Natural killer cell (primary cell): Measurements from ENCODE around the gene EEFSEC. TPM values are rescaled to one million over a fixed set of nuclear protein-coding genes. Genes with fewer than 3 reads are reported as not detected.

Source experiments
- ATAC-seq, 3 donors: fragments of 150-1000 bp in 2 of 3; fragments of 200-7000 bp in 1 of 3; cut with Tn5 transposase; 1 replicate in 1 of 3; 2 replicates in 2 of 3; pipeline ENCODE4 v1.10.0; 2021; ENCODE audit warnings: mild to moderate bottlenecking in 2 of 3, moderate library complexity in 2 of 3
- DNase-seq, 2 donors: peaks; one replicate each; pipeline versions ENCODE4 v3.0.0 to v3.0.0-alpha.2; 2013 to 2021; ENCODE audit warnings: mixed read lengths in 1 of 2
- H3K27ac ChIP-seq: one replicate; pipeline ENCODE4 v1.5.1; 2013; ENCODE audit warnings: mild to moderate bottlenecking, low read length
- H3K27me3 ChIP-seq: one replicate; pipeline ENCODE4 v1.6.1; 2013; ENCODE audit warnings: low read length; ENCODE audit not compliant: control insufficient read depth, insufficient read depth
- H3K36me3 ChIP-seq: one replicate; pipeline ENCODE4 v1.6.1; 2013; ENCODE audit warnings: low read length; ENCODE audit not compliant: control insufficient read depth, insufficient read depth
- H3K4me1 ChIP-seq: one replicate; pipeline ENCODE4 v1.6.1; 2013; ENCODE audit warnings: low read length; ENCODE audit not compliant: control insufficient read depth, insufficient read depth
- H3K4me3 ChIP-seq: one replicate; pipeline ENCODE4 v1.5.1; 2013; ENCODE audit warnings: low read length
- H3K9me3 ChIP-seq: one replicate; pipeline ENCODE4 v1.6.1; 2013; ENCODE audit warnings: low read length; ENCODE audit not compliant: control insufficient read depth, insufficient read depth
- H3K27ac Mint-ChIP-seq, 2 donors: one replicate each; pipeline ENCODE4 v1.8.0; 2022; ENCODE audit warnings: mild to moderate bottlenecking in 2 of 2, mixed read lengths in 2 of 2, moderate library complexity in 1 of 2
- H3K27me3 Mint-ChIP-seq, 2 donors: one replicate each; pipeline ENCODE4 v1.8.0; 2022; ENCODE audit warnings: low read depth in 2 of 2, mixed read lengths in 2 of 2
- H3K36me3 Mint-ChIP-seq: one replicate; pipeline ENCODE4 v1.8.0; 2022; ENCODE audit warnings: mixed read lengths
- H3K4me1 Mint-ChIP-seq, 2 donors: one replicate each; pipeline ENCODE4 v1.8.0; 2022; ENCODE audit warnings: mixed read lengths in 2 of 2
- H3K4me3 Mint-ChIP-seq: one replicate; pipeline ENCODE4 v1.8.0; 2022; ENCODE audit warnings: mild to moderate bottlenecking, moderate library complexity, mixed read lengths
- H3K9me3 Mint-ChIP-seq, 2 donors: one replicate each; pipeline ENCODE4 v1.8.0; 2022; ENCODE audit warnings: mixed read lengths in 2 of 2
- WGBS: methylation state at CpG from one replicate; pipeline ENCODE4 v1.1.7; 2013; ENCODE audit warnings: missing lambda C conversion rate; ENCODE audit not compliant: insufficient coverage; 5-methylcytosine and 5-hydroxymethylcytosine counted together
- intact Hi-C: fragments of 100-400 bp; cut with micrococcal nuclease; formaldehyde crosslinking; loops from one replicate; pipeline ENCODE4 v1.14.2; 2022
- total RNA-seq, 4 donors: library from RNA; stranded (reverse); fragments of 120-200 nt in 1 of 4; gene quantifications; one replicate each; pipeline versions ENCODE4 v1.2.3 to v1.2.4, GENCODE V29; 2013 to 2022
- TF ChIP-seq, protein P1 (sequence below): fragments of 200-600 bp; IDR thresholded peaks from one replicate; pipeline ENCODE4 v1.8.0; 2022; ENCODE audit warnings: antibody characterized with exemption

The EEFSEC gene
- total RNA-seq, 3 donors from 2014 or later (not counting 1 experiment from before 2014, with no cell fraction given) = 16.7 to 18.9 (median 17.6) TPM

DNA sequence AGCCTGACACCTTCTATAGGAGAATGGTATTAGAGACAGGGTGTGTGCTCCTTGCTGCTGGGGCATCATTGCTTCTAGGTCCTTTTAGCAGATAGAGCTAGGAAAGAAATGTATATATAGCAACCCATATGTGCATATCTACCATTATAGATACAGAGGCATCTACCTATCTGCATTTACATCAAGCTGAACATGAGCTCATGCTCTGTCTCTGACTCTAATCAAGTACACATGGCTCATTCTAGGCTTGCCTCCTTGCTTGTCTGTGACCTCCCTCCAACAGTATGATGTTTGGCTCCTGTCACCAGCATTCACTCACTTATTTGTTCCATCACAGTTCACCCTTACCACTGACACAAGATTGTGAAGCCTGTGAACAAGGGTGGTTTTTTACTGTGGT is 133.4 kb downstream of the EEFSEC start:
- Mint-ChIP-seq H3K4me1 (peaks cover 4 to 10% of the 10 kb centered on the region in 2 donors), H3K9me3 (no peaks in the 10 kb centered on the region), H3K27ac (peak overlapping the region in 1 of 2 donors; percentile 5), H3K27me3 (no peaks in the 10 kb centered on the region), H3K36me3 (no peaks in the 10 kb centered on the region), H3K4me3 (no peak overlapping the region)
- Histone ChIP-seq H3K9me3 (no peaks in the 10 kb centered on the region), H3K27me3 (no peaks in the 10 kb centered on the region), H3K27ac (no peak overlapping the region), H3K36me3 (peaks cover 4% of the 10 kb centered on the region), H3K4me3 (no peak overlapping the region), H3K4me1 (no peaks in the 10 kb centered on the region)
- DNase-seq (no peak), ATAC-seq (no peak)
- TF ChIP-seq, protein P1, sequence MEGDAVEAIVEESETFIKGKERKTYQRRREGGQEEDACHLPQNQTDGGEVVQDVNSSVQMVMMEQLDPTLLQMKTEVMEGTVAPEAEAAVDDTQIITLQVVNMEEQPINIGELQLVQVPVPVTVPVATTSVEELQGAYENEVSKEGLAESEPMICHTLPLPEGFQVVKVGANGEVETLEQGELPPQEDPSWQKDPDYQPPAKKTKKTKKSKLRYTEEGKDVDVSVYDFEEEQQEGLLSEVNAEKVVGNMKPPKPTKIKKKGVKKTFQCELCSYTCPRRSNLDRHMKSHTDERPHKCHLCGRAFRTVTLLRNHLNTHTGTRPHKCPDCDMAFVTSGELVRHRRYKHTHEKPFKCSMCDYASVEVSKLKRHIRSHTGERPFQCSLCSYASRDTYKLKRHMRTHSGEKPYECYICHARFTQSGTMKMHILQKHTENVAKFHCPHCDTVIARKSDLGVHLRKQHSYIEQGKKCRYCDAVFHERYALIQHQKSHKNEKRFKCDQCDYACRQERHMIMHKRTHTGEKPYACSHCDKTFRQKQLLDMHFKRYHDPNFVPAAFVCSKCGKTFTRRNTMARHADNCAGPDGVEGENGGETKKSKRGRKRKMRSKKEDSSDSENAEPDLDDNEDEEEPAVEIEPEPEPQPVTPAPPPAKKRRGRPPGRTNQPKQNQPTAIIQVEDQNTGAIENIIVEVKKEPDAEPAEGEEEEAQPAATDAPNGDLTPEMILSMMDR = no peak
- intact Hi-C loops = no loop called here

DNA sequence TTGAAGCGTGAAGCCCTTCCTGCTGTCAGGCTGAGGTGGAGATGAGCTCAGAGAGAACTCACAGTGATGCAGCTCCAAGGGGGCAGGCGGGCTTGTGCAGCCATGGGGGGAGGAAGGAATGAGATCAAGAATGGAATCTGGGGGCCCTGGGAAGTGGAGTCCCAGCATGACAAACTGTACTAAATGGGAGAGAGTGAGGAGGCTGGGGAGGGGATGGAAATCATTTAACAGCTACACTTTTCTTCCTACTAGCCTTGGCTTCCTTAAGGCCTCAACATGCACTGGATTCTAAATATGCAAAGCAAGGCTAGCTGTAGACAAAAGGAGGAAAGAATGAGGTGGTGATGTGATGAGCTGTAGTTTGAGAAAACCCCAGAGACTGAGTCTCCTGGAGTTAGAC is 133.9 kb downstream of the EEFSEC start:
- Mint-ChIP-seq H3K27ac (peak overlapping the region in 1 of 2 donors; percentile 5), H3K4me1 (peaks cover 4 to 10% of the 10 kb centered on the region in 2 donors), H3K27me3 (no peaks in the 10 kb centered on the region), H3K9me3 (no peaks in the 10 kb centered on the region), H3K4me3 (no peak overlapping the region), H3K36me3 (no peaks in the 10 kb centered on the region)
- H3K36me3 ChIP-seq = peaks cover 2% of the 10 kb centered on the region
- TF ChIP-seq, protein P1 = no peak
- H3K4me1 ChIP-seq = no peaks in the 10 kb centered on the region
- H3K27me3 ChIP-seq = no peaks in the 10 kb centered on the region
- ATAC-seq (no peak), DNase-seq (no peak)
- no peaks in the 10 kb centered on the region for H3K9me3 ChIP-seq
- intact Hi-C loops = no loop called here
- no peak overlapping the region for H3K27ac ChIP-seq
- H3K4me3 ChIP-seq = no peak overlapping the region
- WGBS = 94% methylated on average over 2 of the region's 2 CpGs

GRCh38 chr3:128289534-128289933 is 136.3 kb downstream of the EEFSEC start:
- no peaks in the 10 kb centered on the region for H3K4me1 ChIP-seq
- 95% methylated on average over 1 of the region's 1 CpG for WGBS
- H3K4me3 ChIP-seq = no peak overlapping the region
- Mint-ChIP-seq H3K27me3 (no peaks in the 10 kb centered on the region), H3K9me3 (no peaks in the 10 kb centered on the region), H3K4me3 (no peak overlapping the region), H3K36me3 (no peaks in the 10 kb centered on the region), H3K27ac (no peak overlapping the region), H3K4me1 (peaks cover 8 to 10% of the 10 kb centered on the region in 2 donors)
- no peak overlapping the region for H3K27ac ChIP-seq
- no peaks in the 10 kb centered on the region for H3K36me3 ChIP-seq
- H3K27me3 ChIP-seq = no peaks in the 10 kb centered on the region
- no peak for DNase-seq
- no peak for ATAC-seq
- no peaks in the 10 kb centered on the region for H3K9me3 ChIP-seq
- TF ChIP-seq, protein P1 = no peak
- intact Hi-C loops = no loop called here

DNA sequence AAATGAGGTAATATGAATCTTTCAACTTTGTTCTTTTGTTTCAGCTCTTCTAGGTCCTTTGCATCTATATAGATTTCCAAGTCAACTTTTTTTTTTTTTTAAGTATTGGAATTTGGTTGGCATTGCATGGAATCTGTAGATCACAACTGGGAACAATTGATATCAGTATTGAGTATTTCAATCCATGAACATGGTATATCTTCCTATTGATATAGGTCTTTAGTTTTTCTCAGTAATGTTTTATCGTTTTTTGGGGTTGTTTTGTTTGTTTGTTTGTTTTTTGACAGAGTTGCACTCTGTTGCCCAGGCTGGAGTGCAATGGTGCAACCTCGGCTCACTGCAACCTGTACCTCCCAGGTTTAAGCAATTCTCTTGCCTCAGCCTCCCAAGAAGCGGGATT is 137.2 kb downstream of the EEFSEC start:
- TF ChIP-seq, protein P1 = no peak
- Histone ChIP-seq H3K9me3 (no peaks in the 10 kb centered on the region), H3K27me3 (no peaks in the 10 kb centered on the region), H3K36me3 (no peaks in the 10 kb centered on the region), H3K27ac (no peak overlapping the region), H3K4me1 (peaks cover under 1% of the 10 kb centered on the region), H3K4me3 (no peak overlapping the region)
- WGBS = 100% methylated on average over 3 of the region's 3 CpGs
- no peaks in the 10 kb centered on the region for H3K9me3 Mint-ChIP-seq
- H3K4me1 Mint-ChIP-seq = peaks cover 9 to 10% of the 10 kb centered on the region in 2 donors
- H3K36me3 Mint-ChIP-seq = no peaks in the 10 kb centered on the region
- H3K27me3 Mint-ChIP-seq = no peaks in the 10 kb centered on the region
- ATAC-seq (no peak), DNase-seq (no peak)
- no peak overlapping the region for H3K27ac Mint-ChIP-seq
- no peak overlapping the region for H3K4me3 Mint-ChIP-seq
- intact Hi-C loops = no loop called here
